Stomach (tissue), 4 donors: ENCODE results near the gene RIMBP2.

Source experiments
- POLR2A ChIP-seq, 4 donors: fragments of 450-650 bp; IDR thresholded peaks; one replicate each; pipeline ENCODE4 v1.6.1; 2016; ENCODE audit warnings: antibody characterized with exemption in 4 of 4, control low read depth in 2 of 4, mild to moderate bottlenecking in 1 of 4, moderate library complexity in 1 of 4
- TF ChIP-seq, protein P1 (sequence below), 7 experiments: fragments of 450-650 bp in 4 of 7; fragments of 200-600 bp in 3 of 7; sonication (generic) in 3 of 7; IDR thresholded peaks; one replicate each; pipeline ENCODE4 v1.5.1; 2016 to 2019; ENCODE audit warnings: antibody characterized with exemption in 7 of 7, control low read depth in 2 of 7, mild to moderate bottlenecking in 1 of 7

DNA sequence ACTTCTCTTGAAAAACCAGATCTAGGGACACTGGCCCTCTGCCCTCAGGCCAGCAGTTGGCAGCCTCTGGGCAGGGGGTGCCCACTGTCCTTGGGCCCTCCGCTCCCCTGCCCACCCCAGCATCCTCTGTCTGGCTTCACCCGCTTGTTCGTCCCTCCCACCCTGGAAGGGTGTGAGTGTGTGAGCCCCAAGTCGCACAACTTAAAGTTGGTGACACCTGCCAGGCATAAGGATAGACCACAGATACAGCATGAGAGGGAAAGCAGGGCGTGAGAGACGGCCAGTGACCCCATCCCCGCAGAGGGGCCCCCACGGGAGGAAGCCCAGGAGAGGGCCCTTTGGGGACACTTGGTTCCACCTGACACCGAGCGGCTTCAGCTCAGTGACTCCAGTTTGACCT is 23.5 kb upstream of the RIMBP2 start:
- TF ChIP-seq POLR2A (IDR thresholded peaks at IDR 0.05) = no peak
- TF ChIP-seq, protein P1, sequence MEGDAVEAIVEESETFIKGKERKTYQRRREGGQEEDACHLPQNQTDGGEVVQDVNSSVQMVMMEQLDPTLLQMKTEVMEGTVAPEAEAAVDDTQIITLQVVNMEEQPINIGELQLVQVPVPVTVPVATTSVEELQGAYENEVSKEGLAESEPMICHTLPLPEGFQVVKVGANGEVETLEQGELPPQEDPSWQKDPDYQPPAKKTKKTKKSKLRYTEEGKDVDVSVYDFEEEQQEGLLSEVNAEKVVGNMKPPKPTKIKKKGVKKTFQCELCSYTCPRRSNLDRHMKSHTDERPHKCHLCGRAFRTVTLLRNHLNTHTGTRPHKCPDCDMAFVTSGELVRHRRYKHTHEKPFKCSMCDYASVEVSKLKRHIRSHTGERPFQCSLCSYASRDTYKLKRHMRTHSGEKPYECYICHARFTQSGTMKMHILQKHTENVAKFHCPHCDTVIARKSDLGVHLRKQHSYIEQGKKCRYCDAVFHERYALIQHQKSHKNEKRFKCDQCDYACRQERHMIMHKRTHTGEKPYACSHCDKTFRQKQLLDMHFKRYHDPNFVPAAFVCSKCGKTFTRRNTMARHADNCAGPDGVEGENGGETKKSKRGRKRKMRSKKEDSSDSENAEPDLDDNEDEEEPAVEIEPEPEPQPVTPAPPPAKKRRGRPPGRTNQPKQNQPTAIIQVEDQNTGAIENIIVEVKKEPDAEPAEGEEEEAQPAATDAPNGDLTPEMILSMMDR (IDR thresholded peaks at IDR 0.05) = no peak
